DMS 273 (cell line): ENCODE results near the gene CAMK1D.

Source experiments
- DNase-seq: peaks from one replicate; lab custom pipeline; 2025; ENCODE audit not compliant: unreplicated experiment; lab: John Stamatoyannopoulos, UW

CAMK1D gene

GRCh38 chr10:12589291-12589690, 239.9 kb downstream of the CAMK1D start:
- DNase-seq = no peak

GRCh38 chr10:12589791-12590190, 240.4 kb downstream of the CAMK1D start:
- DNase-seq = no peak

- no peak for DNase-seq
Observed at GRCh38 chr10:12590675-12591659, 241.6 kb downstream of the CAMK1D start.

DNA sequence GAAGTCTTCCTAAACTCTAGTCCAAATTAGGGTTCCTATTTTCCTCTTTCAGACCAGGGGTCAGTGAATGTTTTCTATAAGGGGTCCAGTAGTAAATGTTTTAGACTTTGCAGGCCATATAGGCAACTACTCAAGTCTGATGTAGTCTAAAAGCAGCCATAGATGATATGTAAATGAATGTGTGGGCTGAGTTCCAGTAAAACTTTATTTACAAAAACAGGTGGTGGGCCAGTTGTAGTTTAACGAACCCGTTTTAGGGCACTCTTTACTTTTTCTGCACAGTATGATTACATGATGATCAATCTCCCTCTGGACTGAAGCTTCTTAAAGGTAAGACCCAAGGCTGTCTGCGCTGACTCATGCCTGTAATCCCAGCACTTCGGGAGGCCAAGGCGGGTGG, 243.6 kb downstream of the CAMK1D start:
- no peak for DNase-seq

GRCh38 chr10:12594448-12594944, 245.1 kb downstream of the CAMK1D start:
- DNase-seq = no peak

DNA sequence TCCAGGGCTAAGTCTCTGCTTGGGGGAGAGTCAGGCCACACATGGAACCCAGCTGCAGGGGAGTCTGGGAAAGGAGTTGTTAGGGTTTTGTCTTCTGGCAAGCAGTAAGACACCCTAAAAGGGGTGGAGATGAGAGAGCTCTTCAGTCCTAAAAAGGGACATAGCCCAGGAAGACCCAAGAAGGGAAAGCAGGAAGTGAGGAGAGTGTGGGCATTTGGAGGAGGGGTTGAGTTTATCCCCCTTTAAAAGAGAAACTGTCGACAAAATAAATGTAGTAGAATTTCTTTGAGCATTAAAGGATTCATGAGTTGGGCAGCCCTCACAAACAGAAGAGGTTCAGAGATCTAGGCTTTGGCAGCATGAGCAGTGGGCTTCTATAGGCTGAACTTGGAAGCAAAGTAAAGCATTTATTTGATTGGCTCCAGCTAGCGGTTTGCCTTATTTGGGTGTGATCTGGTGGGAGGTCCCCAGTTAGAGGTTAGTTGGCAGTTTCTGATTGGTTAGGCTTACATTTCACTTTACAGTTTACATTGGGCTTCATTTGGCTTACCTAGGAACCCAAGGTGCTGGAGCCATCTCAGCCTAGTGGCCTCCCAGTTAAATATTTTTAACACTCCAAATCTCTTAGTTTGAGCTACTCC, 246.7 kb downstream of the CAMK1D start:
- no peak for DNase-seq

- no peak for DNase-seq
Observed at GRCh38 chr10:12597176-12597575, 247.8 kb downstream of the CAMK1D start.

GRCh38 chr10:12597788-12598765, 248.7 kb downstream of the CAMK1D start:
- DNase-seq = no peak

DNA sequence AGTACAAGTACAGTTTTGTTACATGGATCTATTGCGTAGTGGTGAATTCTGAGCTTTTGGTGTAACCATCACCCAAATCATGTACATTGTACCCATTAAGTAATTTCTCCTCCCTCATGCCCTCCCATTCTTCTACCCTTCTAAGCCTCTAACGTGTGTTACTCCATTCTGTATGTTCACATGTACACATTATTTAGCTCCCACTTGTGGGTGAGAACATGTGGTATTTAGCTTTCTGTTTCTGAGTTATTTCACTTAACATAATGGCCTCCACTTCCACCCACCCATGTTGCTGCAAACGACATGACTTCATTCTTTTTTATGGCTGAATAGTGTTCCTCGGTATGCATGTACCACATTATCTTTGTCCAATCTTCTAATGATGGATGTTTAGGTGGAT, 251.3 kb downstream of the CAMK1D start:
- no peak for DNase-seq

DNA sequence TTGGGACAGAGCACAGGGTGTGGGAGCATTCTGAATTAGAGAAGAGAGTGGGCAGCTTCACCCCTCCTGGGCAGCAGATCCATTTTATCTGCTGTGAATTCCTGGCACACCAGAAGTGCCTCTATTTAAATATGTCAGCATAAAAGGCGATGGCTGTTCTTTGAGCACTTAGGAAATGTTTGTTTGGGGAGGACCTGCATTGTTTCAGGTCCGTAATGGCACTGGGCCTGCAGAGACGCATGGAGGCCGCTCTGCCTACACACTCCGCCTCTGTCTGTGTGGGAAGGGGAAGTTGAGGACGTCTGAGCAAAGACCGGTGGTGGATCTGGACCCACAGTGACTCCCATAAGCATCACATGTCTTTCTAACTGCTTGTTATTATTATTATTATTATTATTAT, 253.2 kb downstream of the CAMK1D start:
- no peak for DNase-seq

- DNase-seq = no peak
Observed at GRCh38 chr10:12603766-12604470, 254.6 kb downstream of the CAMK1D start.

GRCh38 chr10:12605580-12606405, 256.4 kb downstream of the CAMK1D start:
- DNase-seq = peak; percentile 85

DNA sequence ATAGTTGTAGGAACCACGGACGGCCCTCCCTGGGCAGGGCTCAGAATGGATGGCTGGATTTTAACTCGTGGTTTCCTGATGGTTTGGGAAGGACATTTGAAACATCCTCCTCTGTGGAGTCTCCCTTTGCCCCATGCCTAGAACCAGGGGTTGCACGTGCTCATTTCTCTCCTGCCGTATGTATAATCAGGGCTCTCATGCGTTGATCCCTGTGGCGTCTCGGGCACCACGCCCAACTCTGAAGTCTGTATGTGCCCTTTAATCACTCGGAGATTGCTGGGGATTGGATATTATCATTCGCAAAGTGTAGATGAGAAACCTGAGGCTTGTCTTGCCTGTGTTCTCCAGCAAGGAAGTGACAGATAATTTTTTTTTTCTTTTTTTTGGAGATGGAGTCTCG, 257.1 kb downstream of the CAMK1D start:
- DNase-seq = peak; percentile 4

- no peak for DNase-seq
Observed at GRCh38 chr10:12608761-12609160, 259.4 kb downstream of the CAMK1D start.

GRCh38 chr10:12609435-12609834, 260.1 kb downstream of the CAMK1D start:
- DNase-seq = no peak

DNA sequence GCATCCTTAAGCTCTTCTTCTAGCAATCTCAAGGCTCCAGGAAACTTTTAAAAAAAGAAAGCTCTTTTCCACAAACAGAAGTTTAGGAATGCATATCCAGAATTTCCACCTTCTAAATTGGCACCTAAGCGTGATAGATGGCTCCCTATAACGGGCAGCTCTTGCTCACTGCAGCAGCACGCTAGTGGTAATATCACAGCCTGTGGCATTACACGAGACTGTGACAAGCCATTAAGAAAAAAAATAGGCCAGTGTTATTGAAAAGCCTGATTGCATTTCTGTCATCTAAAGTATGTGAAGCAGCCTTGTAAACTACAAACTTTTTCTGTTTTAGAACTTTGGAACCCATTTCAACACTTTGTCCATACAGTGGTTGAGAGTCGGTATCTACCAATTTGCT, 263.8 kb downstream of the CAMK1D start:
- DNase-seq = no peak

DNA sequence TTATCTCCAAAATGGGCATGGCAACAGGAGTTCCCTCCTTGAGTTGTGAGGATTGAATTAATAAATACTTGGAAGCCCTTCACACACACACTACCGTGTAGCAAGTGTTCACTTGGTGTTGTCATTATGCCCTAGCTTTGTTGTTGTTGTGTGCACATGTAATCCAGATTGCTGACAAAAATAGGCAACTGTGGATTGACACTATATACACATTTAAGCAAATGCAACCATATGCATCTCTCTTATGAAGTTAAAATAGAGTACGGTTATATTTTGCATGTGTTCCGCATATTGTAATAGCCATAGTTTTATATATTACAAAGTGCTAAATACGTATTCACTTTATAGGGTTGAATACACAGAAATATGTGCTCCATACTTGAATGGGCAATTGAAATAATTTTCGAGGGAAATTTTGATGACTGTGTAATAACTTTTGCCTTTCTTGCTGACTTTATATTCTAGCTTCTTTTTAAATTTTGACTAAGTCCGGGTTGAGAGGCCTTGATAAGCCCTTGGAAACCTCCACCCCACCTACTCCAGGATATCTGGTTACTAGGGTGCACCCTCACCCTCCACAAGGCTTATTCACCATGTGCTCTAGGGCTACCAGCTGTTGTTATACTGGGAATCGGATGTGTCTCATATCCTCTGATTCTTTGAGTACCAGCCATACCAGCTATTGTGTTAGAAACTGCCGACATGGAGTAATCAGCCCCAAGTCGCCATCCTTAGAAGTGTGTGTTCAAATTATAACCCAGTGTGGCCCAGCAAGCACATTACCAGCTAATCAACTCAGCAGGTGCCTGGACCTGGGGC, 265.0 kb downstream of the CAMK1D start:
- peak; percentile 26 for DNase-seq
